ENCODE results near the gene ATP5F1E. TPM values are rescaled to one million over a fixed set of nuclear protein-coding genes. Genes with fewer than 3 reads are reported as not detected.

The ATP5F1E gene
- total RNA-seq, 1 experiment from 2014 or later = 84.8 TPM

- intact Hi-C loops (cut with micrococcal nuclease; ENCODE audit: unreplicated experiment) = no loop called here
- BruUV-seq (replicated peaks) = no TSS peak
- Histone ChIP-seq H3K4me3 (no peak overlapping the region), H3K4me2 (no peak overlapping the region), H3F3A (ENCODE audit: insufficient read depth, low read depth) (no peaks in the 10 kb centered on the region), H3K79me2 (ENCODE audit: low read depth) (peaks cover 22% of the 10 kb centered on the region), H3K27me3 (ENCODE audit: insufficient read depth, low read depth) (no peaks in the 10 kb centered on the region), H4K20me1 (ENCODE audit: insufficient read depth) (peaks cover 2% of the 10 kb centered on the region; the same call in 1 of the 2 replicates), H3K4me1 (replicated peaks; ENCODE audit: insufficient read depth) (peaks cover 13% of the 10 kb centered on the region), H2AFZ (no peak overlapping the region), H3K36me3 (ENCODE audit: low read depth) (no peaks in the 10 kb centered on the region), H3K9me3 (ENCODE audit: insufficient read depth, low read depth) (no peaks in the 10 kb centered on the region), H3K9me2 (ENCODE audit: insufficient read depth) (no peaks in the 10 kb centered on the region), H3K27ac (no peak overlapping the region)
- ChIA-PET POLR2A (ENCODE audit: unreplicated experiment) (interaction anchor here (0.5 kb wide), 1 partner anchor 17 kb away, joined by 6 read pairs; no protein-coding TSS in a partner anchor), CTCF (interaction anchor here (0.6 kb wide), 1 partner anchor 949 kb away, joined by 3 read pairs; no protein-coding TSS in a partner anchor)
- TF ChIP-seq CTCF (conservative IDR thresholded peaks at IDR 0.05) (no peak), EZH2 (IDR thresholded peaks at IDR 0.05; ENCODE audit: low read depth) (no peak)
- no peak for DNase-seq
Measured at GRCh38 chr20:58978351-58979190, 53.6 kb downstream of the ATP5F1E start.

DNA sequence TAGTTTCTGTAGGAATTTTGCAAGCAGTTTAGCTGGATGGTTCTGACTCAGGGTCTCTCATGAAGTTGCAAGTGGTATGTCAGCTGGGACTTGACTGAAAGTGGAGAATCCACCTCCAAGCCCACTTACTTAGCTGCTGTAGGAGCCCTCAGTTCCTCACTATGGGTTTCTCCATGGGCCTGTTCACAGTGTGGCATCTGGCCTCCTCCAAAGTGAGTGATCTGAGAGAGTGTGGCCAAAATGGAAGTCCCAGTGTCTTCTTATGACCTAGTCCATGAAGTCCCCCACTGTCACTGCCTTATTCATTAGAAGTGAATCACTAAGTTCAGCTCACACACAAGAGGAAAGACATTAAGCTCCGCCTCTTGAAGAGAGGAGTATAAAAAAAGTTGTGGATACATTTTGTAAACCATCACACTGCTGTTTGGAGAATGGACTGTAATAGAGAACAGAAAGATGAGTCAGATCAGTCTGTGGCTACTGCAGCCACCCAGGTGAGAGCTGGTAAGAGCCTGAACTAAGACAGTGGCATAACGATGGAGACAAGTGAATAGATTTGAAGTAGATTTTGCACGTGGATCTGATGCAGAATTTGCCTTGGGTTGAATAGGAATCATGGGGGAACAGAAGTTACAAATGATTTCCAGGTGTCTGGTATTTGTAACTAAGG lies 55.9 kb downstream of the ATP5F1E start:
- POLR2A ChIA-PET (ENCODE audit: unreplicated experiment) = no interaction called here
- Histone ChIP-seq H3F3A (ENCODE audit: insufficient read depth, low read depth) (no peaks in the 10 kb centered on the region), H3K4me1 (replicated peaks; ENCODE audit: insufficient read depth) (0 out of 2 replicates have a peak, but pooled peaks cover 4% of the 10 kb centered on the region), H4K20me1 (ENCODE audit: insufficient read depth) (no peaks in the 10 kb centered on the region), H3K9me2 (ENCODE audit: insufficient read depth) (no peaks in the 10 kb centered on the region), H3K4me3 (no peak overlapping the region), H3K4me2 (no peak overlapping the region), H3K27ac (no peak overlapping the region), H3K9me3 (ENCODE audit: insufficient read depth, low read depth) (no peaks in the 10 kb centered on the region), H3K79me2 (ENCODE audit: low read depth) (no peaks in the 10 kb centered on the region), H3K36me3 (ENCODE audit: low read depth) (no peaks in the 10 kb centered on the region), H2AFZ (no peak overlapping the region), H3K27me3 (ENCODE audit: insufficient read depth, low read depth) (no peaks in the 10 kb centered on the region)
- DNase-seq = no peak
- TF ChIP-seq EZH2 (IDR thresholded peaks at IDR 0.05; ENCODE audit: low read depth) = no peak
- no peak for TF ChIP-seq CTCF (conservative IDR thresholded peaks at IDR 0.05)
- CTCF ChIA-PET = no interaction called here
- no TSS peak for BruUV-seq (replicated peaks)
- intact Hi-C loops (cut with micrococcal nuclease; ENCODE audit: unreplicated experiment) = no loop called here

Other genes starting within 250 kb of the ATP5F1E start
- gene GNAS-AS1, start 181.4 kb downstream of the ATP5F1E start, total RNA-seq (2021) = 5.7 and 6.8 TPM in 2 replicates
- gene GNAS, start 179.6 kb downstream of the ATP5F1E start, total RNA-seq (2021) = 929 and 1,304 TPM in 2 replicates
- gene NELFCD, start 51.1 kb downstream of the ATP5F1E start, total RNA-seq (2021) = 122 and 130 TPM in 2 replicates
- 184 and 194 TPM in 2 replicates for gene CTSZ, start 25.1 kb downstream of the ATP5F1E start, total RNA-seq (2021)
- gene TUBB1, start 12.9 kb downstream of the ATP5F1E start, total RNA-seq (2021) = 0.18 and 0.35 TPM in 2 replicates
- gene PRELID3B, start 10.5 kb upstream of the ATP5F1E start, total RNA-seq (2021) = 106 and 137 TPM in 2 replicates
- gene ZNF831, start 131.5 kb upstream of the ATP5F1E start, total RNA-seq (2021) = not detected in 2 replicates

Measured in PC-9 (cell line).